Heart left ventricle (tissue), 13 donors: ENCODE results near the gene ALOX15.

Source experiments
- CTCF ChIP-seq, 12 donors: fragments of 200-600 bp; sonication (generic) in 4 of 12; IDR thresholded peaks; one replicate each; pipeline versions ENCODE4 v1.5.0 to v1.8.0; 2018 to 2022; ENCODE audit warnings: antibody characterized with exemption in 12 of 12, mild to moderate bottlenecking in 5 of 12
- POLR2A ChIP-seq, 2 donors: fragments of 450-650 bp; IDR thresholded peaks; one replicate each; pipeline ENCODE4 v1.6.1; 2017; ENCODE audit warnings: antibody characterized with exemption in 2 of 2, mild to moderate bottlenecking in 2 of 2, moderate library complexity in 2 of 2
- donor health status: ischemic (EF 13 %, LVEDD 7.1; RV severe dilation, severe dysfunction).
- donor health status: DM: no; HTN: yes; CAD: no.
- donor health status: DM: no; HTN: no; CAD: no.
- donor health status: ischemic (EF 25% LVEDD 6.9; RV normal size, moderate dysfunction).
- donor health status: ischemic (EF 25% LVEDD 5.7; RV mildly dilated, moderate dysfunction).
- donor health status: ischemic (EF 35%, LVEDD 5.7; RV mildly dilated, moderate dysfunction).
- donor health status: nonischemic (EF 11% LVEDD 7.7; RV severe dilation, severe dysfunction).
- donor health status: DM: yes; HTN: yes; CAD: no.
- donor health status: PGD.
- donor health status: ischemic (EF 29% LVEDD 5.4; RV normal size, mild dysfunction).
- donor health status: nonischemic (EF 23%, LVEDD 6.1; RV moderate dilation, normal function).

- TF ChIP-seq CTCF (IDR thresholded peaks at IDR 0.05), result no peak
- TF ChIP-seq POLR2A (IDR thresholded peaks at IDR 0.05), result no peak
Observed at GRCh38 chr17:4610162-4610561, 31.3 kb downstream of the ALOX15 start.
